Lower lobe of right lung (tissue), 2 donors: Measurements from ENCODE around the gene SSBP2. TPM values are rescaled to one million over a fixed set of nuclear protein-coding genes. Genes with fewer than 3 reads are reported as not detected.

ENCODE experiments used
- ATAC-seq, 2 donors: fragments of 200-7000 bp; cut with Tn5 transposase; one replicate each; pipeline ENCODE4 v1.9.1; 2020 to 2022; ENCODE audit warnings: mild to moderate bottlenecking in 2 of 2, moderate library complexity in 2 of 2
- DNase-seq: peaks from one replicate; pipeline ENCODE4 v3.0.0-alpha.2; 2020
- H3K27ac ChIP-seq: fragments of 200-600 bp; one replicate; pipeline ENCODE4 v1.8.0; 2022
- H3K27me3 ChIP-seq: fragments of 200-600 bp; one replicate; pipeline ENCODE4 v1.8.0; 2022; ENCODE audit warnings: low read depth
- H3K36me3 ChIP-seq: fragments of 200-600 bp; one replicate; pipeline ENCODE4 v1.8.0; 2022; ENCODE audit warnings: mild to moderate bottlenecking
- H3K4me1 ChIP-seq: fragments of 200-600 bp; one replicate; pipeline ENCODE4 v1.8.0; 2022
- H3K4me3 ChIP-seq: fragments of 200-600 bp; one replicate; pipeline ENCODE4 v1.8.0; 2022; ENCODE audit warnings: mild to moderate bottlenecking
- H3K9me3 ChIP-seq: fragments of 200-600 bp; one replicate; pipeline ENCODE4 v1.8.0; 2022
- CTCF ChIP-seq: fragments of 200-600 bp; IDR thresholded peaks from one replicate; pipeline ENCODE4 v1.8.0; 2022; ENCODE audit warnings: antibody characterized with exemption, mild to moderate bottlenecking
- intact Hi-C: fragments of 100-400 bp; cut with DNase I; formaldehyde crosslinking; loops from one replicate; pipeline ENCODE4 v1.11.0; 2022
- total RNA-seq: library from RNA; stranded (reverse); fragmentation: NEBNext Ultra II Directional; extraction: Animal tissue kit (Norgen Biotek cat#: 25700); gene quantifications from one replicate; pipeline ENCODE4 v1.2.1, GENCODE V29; 2021
- donor health status: DM: no; HTN: yes; CAD: no; lungs with severe emphysema.

SSBP2 gene
- total RNA-seq, 1 donor from 2014 or later = 41.1 TPM

- no peak overlapping the region for H3K27ac ChIP-seq
- TF ChIP-seq CTCF = no peak
Measured at GRCh38 chr5:81426359-81427030, 324.4 kb downstream of the SSBP2 start.

GRCh38 chr5:81425569-81425968, 325.3 kb downstream of the SSBP2 start:
- H3K27ac ChIP-seq = no peak overlapping the region
- no peaks in the 10 kb centered on the region for H3K36me3 ChIP-seq
- H3K27me3 ChIP-seq = no peaks in the 10 kb centered on the region
- peaks cover 17% of the 10 kb centered on the region for H3K4me1 ChIP-seq
- DNase-seq (no peak), ATAC-seq (peak in 1 of 2 donors; percentile 66)
- no peaks in the 10 kb centered on the region for H3K9me3 ChIP-seq
- no peak overlapping the region for H3K4me3 ChIP-seq
- peak; percentile 66 for TF ChIP-seq CTCF
- intact Hi-C loops = loop anchor here (10.0 kb wide), 1 partner anchor 319 kb away; no protein-coding TSS in a partner anchor

More at GRCh38 chr5:81426359-81427030, 324.4 kb downstream of the SSBP2 start:
- Histone ChIP-seq H3K36me3 (no peaks in the 10 kb centered on the region), H3K9me3 (no peaks in the 10 kb centered on the region), H3K4me1 (peaks cover 17% of the 10 kb centered on the region), H3K4me3 (no peak overlapping the region), H3K27me3 (no peaks in the 10 kb centered on the region)
- ATAC-seq (peak in 1 of 2 donors; percentile 12), DNase-seq (no peak)
- intact Hi-C loops = loop anchor here (10.0 kb wide), 1 partner anchor 318 kb away; no protein-coding TSS in a partner anchor

GRCh38 chr5:81424728-81425127, 326.2 kb downstream of the SSBP2 start:
- no peak for TF ChIP-seq CTCF
- ATAC-seq (no peak), DNase-seq (no peak)
- Histone ChIP-seq H3K4me3 (no peak overlapping the region), H3K4me1 (peaks cover 17% of the 10 kb centered on the region), H3K36me3 (peaks cover 6% of the 10 kb centered on the region), H3K27ac (no peak overlapping the region), H3K9me3 (no peaks in the 10 kb centered on the region), H3K27me3 (no peaks in the 10 kb centered on the region)
- intact Hi-C loops = loop anchor here (10.0 kb wide), 1 partner anchor 320 kb away; no protein-coding TSS in a partner anchor

- Histone ChIP-seq H3K36me3 (peaks cover 14% of the 10 kb centered on the region), H3K4me1 (peaks cover 17% of the 10 kb centered on the region), H3K4me3 (no peak overlapping the region), H3K27ac (no peak overlapping the region), H3K27me3 (no peaks in the 10 kb centered on the region), H3K9me3 (no peaks in the 10 kb centered on the region)
- ATAC-seq (peak in 1 of 2 donors; percentile 33), DNase-seq (no peak)
- intact Hi-C loops = loop anchor here (10.0 kb wide), 1 partner anchor 322 kb away; no protein-coding TSS in a partner anchor
- TF ChIP-seq CTCF = no peak
Measured at GRCh38 chr5:81422671-81423070, 328.2 kb downstream of the SSBP2 start.

GRCh38 chr5:81420039-81420667, 330.7 kb downstream of the SSBP2 start:
- DNase-seq (no peak), ATAC-seq (no peak)
- Histone ChIP-seq H3K4me3 (no peak overlapping the region), H3K27me3 (no peaks in the 10 kb centered on the region), H3K36me3 (peaks cover 14% of the 10 kb centered on the region), H3K4me1 (no peaks in the 10 kb centered on the region), H3K9me3 (no peaks in the 10 kb centered on the region), H3K27ac (no peak overlapping the region)
- intact Hi-C loops = loop anchor here (10.0 kb wide), 1 partner anchor 325 kb away; no protein-coding TSS in a partner anchor
- no peak for TF ChIP-seq CTCF
